HG03039 (cell line): ENCODE results near the gene DBP.

Experiments used
- ATAC-seq: cut with Tn5 transposase; IDR thresholded peaks from one replicate; pipeline ENCODE4 v1.9.1; 2021; ENCODE audit warnings: mild to moderate bottlenecking, moderate library complexity; ENCODE audit not compliant: unreplicated experiment

The DBP gene

DNA sequence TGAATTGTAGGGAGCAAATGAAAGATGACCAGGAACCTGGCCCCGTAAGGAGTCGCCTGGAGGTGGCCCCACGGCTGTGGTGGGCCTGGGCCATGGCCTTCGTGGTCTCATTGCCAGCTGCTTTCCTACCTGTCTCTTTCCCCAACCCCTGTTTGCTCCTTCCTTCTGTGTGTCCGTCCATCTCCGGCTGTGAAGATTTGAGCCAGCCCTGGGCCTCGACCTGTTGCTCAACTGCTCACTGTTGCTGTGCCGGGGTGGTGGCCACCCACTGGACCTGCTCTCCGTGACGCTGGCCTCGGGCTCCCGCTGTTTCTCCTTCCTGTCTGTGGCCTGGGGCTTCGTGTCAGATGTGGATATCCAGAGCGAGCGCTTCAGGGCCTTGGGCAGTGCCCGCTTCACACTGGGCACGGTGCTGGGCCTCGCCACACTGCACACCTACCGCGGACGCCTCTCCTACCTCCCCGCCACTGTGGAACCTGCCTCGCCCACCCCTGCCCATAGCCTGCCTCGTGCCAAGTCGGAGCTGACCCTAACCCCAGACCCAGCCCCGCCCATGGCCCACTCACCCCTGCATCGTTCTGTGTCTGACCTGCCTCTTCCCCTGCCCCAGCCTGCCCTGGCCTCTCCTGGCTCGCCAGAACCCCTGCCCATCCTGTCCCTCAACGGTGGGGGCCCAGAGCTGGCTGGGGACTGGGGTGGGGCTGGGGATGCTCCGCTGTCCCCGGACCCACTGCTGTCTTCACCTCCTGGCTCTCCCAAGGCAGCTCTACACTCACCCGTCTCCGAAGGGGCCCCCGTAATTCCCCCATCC, 8.5 kb downstream of the DBP start:
- ATAC-seq = no peak

DNA sequence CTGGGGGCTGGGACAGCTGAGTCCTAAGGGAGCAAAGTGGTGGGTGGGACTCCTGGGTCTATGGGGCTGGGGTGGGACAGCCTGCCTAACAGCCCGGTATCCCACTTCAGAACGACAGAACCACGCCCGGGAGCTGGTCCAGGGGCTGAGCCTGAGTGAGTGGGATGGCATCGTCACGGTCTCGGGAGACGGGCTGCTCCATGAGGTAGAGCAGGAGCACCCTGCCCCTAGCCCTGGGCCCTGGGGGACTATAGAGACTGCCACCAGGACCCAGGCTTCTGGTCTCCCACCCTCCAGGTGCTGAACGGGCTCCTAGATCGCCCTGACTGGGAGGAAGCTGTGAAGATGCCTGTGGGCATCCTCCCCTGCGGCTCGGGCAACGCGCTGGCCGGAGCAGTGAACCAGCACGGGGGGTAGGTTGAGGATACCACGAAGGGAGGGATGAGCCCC, 9.3 kb downstream of the DBP start:
- no peak for ATAC-seq

DNA sequence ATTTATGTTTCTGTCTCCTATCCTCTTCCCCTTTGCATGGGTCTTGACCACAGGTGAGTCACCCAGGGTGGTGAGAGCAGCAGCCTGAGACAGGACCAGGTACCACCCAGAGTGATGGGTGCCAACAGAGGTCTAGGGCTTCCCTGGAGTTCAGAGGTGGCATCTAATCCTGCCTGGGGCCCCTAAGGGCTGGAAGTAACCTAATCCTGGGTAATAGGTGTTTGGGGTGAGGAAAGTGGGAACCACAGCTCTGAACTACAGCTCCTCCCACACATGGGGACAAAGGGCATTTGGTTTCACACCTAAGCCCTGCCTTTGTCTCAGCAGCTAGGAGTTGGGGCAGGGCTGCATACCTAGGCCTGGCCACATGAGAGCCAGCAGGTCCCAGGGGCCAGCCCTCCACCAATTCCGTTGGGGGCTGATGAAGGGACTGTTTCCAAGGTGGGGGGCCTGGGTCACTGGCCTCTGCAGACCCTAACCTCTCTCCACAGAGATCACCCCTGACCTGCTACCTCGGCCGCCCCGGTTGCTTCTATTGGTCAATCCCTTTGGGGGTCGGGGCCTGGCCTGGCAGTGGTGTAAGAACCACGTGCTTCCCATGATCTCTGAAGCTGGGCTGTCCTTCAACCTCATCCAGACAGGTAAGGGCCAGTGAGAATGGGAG, 9.8 kb downstream of the DBP start:
- no peak for ATAC-seq

DNA sequence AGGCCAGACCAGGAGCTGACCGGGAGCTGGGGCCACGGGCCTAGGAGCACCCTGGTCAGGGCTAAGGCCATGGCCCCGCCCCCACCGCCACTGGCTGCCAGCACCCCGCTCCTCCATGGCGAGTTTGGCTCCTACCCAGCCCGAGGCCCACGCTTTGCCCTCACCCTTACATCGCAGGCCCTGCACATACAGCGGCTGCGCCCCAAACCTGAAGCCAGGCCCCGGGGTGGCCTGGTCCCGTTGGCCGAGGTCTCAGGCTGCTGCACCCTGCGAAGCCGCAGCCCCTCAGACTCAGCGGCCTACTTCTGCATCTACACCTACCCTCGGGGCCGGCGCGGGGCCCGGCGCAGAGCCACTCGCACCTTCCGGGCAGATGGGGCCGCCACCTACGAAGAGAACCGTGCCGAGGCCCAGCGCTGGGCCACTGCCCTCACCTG, 11.3 kb downstream of the DBP start:
- ATAC-seq = no peak

DNA sequence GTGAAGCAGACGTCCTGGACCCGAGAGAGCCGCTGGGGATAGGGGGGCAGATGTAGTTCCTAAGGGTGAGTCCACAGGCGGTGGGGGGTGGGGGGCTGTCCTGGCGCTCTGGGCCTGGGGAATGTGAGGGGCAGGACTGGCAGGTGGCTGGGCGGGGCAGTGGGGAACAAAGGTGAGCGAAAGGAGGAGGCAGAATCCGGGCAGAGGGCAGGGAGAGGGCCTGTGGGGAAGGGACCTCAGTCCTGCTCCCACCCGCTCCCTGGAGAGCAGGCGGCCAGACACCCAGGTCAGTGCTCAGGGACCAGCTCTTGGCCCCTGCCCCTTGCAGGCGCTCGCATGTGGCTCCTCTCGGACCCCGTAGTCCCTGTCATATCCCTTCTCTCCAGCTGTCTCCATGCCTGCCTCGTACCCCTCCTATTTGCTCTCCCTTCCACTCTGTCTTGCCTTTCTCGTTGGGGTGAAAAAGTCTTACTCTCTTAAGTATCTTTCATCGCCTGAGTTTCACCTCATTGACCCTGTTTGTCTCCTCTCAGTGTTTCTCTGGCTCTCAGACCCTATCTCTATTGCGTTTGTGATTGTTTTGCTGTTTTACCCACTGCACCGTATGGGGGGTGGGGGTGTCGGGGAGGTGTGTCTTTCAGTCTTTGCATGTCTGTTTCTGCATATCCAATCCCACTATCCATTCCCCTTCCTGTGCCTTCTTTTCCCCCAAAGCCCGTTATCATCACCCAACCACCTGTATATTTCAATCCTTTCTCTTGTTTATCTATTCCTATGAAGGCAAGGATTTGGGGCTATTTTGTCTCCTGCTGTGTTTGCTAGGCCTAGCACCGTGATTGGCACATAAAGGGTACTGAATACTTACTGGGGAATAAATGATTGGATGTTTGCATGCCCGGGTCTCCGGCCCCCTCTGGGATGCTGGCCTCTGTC, 12.1 kb downstream of the DBP start:
- no peak for ATAC-seq

DNA sequence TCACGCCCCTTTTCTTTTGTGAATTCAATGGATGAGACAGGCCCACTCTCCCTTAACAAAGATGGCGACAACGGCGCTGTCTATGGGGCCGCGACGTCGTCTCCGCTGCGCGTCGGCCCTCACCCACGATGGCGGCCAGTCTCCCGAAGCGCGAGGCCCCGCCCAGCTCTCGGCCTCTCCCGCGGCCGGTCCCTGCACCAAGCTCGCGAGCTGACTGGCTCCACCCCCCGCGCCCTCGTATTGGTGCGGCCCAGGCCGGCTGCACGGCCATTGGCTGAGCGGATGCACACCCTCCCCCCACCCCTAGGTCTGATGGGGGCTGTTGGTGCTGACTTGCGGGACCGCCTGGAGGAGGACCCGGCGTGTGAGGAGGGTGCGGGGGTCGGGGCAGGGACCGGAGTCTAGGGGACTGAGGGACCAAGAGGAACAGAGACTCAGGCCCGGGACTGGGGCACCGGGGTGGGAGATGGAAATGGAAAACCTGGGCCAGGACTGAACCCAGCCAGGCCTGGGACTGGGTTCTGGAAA, 13.0 kb downstream of the DBP start:
- peak; percentile 48 for ATAC-seq

DNA sequence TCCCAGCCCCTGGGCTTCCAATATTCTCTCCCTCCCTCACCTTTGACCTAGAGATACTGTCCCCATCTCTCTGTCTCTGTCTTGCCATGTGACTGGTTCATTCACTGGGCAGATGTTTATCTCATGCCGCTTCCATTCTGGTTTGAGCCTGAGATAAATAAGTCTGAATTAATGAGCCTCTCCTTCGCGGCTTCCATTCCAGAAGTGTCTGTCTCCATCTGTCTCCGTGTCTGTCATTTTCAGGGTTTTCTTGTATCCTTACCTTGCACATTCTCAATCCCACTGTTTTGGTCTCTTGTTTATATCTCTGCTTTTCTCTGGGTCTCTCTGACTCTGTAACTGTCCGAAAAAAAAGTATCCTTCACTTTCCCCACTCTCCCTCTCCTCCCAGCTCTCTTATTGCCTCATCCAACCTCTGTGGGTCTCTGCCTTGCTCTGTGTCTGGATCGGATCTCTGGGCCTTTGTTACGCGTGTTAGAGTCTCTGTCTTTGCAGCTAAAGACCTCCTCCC, 13.6 kb downstream of the DBP start:
- no peak for ATAC-seq

DNA sequence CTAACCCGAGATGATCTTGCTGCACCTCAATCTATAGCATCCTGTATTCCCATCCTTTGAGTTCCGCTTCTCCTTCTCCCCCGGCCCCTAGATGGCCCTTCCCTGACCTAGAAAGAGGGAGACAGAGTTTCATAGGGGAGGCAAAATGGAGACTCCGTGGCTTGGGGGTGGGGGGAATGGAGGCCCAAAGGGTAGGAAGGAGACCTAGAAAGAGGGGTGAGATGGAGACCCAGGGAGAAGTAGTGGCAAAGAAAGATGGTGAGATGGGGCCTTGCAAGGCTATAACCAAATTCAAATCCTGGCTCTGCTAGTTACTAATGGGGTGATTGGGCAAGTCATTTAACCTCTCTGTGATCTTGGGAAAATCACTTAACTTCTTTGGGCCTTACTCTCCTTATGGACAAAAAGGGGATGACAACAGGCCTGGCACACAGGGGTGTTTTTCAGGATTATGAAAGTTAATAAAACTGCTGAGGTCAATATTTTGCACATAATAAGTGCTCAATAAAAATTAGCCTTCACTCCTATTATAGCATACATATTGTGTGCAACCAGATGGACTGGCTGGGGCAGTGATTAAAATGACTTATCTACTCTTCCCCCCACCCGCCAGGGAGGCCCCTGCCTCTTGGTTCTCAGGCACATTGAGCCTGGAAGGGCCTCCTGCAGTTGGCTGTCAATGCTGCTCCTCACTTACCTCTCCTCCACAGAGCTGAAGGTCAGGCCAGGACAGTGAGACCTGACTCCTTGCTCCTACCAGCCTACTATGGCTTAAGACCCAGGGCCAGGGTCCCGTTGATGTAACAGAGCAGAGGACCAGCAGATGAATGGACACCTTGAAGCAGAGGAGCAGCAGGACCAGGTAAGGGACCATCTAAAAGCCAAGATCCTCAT, 17.2 kb downstream of the DBP start:
- ATAC-seq = no peak

DNA sequence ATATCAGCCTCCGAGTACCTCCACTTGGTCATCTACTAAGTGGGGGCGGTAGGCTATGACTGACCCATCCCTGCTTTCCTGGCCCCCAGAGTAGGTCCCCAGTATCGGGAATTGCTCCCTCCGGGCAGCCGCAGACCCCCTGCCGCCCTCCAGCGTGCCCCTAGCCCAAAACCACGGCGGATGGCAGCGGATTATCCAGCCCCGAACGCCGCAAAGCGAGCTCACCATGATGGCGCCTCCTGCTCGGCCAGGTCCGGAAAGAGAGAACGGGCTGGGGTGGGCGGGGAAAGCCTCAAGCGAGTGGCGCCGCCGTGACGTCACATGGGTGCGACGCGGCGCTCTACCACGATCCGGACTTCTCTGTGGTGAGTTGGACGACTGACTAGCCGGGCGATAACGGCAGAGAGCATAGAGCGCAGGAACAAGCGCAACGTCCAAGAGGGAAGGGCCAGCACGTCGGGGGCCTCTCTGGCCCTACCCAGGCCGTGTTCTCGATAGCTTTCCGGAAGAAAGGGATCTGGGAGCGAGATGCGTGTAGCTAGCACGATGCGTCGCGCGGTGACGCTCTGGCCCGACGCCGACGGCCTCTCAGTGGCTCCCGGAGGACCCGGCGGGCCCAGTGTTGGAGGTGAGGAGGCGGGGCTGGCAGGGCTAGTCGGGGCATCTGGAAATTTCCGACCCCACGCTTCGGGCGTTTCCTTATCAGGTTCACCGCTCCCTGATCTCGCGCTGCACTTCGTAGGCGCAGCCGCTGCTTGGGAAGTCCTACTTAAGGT, 18.1 kb downstream of the DBP start, which contains the start of the genes RPL18 and SPHK2:
RPL18 (minus strand) TSS at position 263 of the 776 bp plus-strand sequence; CDS start at position 228, 35 bp downstream.
SPHK2 (plus strand) TSS at position 591 of the 776 bp plus-strand sequence. CDS start 1,009 bp downstream, outside the sequence.
- peak; percentile 72 for ATAC-seq

DNA sequence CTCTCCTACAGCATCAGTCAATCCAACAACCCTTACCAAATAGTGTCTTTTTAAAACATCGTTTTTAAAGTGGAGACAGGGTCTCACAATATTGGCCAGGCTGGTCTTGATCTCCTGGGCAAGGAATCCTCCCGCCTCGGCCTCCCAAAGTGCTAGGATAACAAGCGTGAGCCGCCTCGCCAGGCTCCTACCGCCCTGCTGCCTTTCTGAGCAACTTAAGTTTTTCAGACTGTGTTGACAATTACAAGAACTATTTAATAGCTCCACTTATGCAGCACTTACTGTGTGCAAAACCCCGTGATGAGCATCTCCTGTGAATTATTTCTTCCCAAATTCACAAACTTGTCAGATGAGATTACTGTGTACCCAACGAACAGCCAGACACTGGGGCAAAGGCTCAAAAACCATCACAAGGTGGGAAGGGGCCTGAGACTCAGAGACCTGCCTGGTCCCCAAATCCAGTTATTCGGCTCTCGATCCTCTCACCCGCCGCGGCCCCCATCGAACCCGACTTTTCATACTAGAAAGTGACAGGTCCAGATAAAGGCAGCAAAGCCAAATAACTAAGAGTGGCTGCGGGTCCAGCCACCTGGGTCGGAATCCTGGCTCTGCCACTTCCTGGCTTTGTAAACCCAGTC, 18.8 kb downstream of the DBP start:
- no peak for ATAC-seq

DNA sequence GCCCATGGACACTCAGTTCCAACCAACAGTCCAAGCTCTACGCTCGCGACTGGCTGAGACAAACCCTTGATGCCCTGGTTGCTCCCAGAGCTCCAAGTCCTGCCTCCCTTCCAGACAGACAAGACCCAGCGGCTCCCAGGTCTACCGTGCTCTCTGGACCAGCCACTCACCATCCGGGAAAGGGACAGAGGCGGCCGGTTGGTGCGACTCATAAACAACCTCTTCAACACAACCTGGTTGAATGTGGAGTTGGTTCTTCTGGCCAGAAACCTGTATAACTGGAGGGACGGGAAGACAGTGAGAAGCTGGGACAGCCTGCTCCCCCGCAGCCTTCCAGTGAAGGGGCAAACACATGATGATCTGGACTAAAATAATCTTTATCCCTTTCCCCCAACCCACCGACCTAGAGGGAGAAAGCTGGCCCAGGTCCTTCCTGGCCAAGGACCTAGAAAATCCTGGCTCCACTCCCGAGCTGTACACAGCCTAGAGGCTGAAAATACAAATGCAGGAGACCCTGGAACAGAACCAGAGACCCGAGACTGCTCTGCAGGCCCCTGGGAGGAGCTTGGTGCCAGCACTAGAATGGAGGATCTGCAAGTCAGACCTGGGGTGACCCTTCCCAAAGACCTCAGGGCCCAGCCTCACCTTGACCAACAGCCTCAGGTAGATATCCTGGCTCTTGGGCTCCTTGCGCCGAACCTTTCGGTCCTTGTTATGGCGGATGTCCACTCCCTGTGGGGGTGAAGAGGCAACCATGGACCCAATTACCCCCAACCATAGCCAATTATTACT, 19.8 kb downstream of the DBP start:
- no peak for ATAC-seq

DNA sequence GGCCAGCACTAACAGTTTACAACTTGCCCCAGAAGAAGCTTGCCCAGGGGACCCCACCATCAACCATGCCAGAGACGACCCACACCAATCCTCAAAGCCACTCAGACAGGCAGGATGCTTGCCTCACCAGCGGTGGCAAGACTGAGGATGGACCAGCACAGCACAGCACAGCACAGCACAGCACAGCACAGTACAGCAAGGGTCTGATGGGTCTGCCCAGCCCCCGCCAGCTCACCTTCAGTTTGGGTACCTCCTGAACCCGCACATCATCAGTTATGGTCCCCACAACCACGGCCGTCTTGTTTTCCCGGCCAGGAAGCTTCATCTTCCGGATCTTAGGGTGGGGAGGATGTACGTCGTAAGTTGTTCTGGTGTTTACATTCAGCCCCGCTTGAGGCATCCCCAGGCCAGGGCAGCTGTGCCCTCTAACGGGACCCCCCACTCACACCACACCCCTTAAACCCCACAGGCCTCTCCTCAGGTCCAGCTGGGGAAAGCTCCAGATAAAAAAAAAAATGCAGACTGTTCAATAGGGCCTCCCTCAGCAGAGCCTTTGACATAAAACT, 20.6 kb downstream of the DBP start:
- no peak for ATAC-seq

DNA sequence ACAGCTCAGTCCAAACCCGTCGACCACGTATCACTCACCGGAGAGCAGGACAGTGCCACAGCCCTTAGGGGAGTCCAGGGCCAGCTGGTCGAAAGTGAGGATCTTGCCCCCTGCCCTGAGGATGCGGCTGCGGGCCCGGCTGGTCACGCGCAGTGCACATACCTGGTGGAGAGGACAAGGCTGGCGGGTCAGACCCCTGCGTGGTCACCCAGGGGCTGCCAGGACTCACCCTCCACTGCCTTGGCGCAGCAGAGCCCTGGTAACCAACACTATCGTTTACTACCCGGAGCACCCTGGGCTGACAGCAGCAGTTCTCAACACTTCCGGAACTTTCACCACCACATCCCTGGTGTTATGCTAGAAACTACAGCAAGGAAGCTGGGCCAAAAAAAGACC, 21.1 kb downstream of the DBP start:
- no peak for ATAC-seq

DNA sequence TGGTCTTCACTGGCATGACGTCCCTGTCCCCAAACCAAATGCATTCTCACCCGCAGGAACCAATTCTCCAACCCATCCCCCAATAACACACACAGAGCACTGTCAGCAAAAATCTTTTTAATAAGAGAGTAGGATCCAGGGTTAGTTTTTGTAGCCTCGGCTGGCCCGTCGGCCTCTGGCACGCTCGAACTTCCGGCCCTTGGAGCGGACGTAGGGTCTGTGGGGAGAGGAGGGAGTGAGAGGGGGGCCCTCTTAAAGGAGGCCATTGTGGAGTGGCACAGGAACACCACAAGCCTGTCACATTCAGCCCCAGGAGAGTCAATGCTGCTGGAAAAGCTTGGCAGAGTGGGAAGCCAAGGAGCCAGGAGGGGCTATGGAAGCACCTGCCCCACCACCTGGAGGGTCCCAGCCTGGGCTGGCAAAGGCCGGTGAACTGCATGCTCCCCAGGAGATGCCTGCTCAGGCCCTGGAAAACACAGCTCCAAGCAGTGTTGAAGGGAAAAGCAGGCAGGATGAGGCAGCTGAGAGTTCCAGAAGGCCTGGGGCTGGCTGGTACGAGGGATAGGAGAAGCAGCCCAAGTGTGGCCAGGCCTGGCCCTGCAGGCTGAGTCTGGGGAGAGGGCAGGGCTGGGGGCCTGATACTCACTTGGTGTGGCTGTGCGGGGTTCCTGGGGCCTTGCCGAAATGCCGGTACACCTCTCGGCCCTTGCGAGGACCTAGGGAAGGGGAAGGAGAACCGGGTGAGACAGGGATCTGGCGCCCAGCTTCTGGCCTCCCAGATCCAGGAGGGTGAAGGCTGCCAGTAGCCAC, 21.7 kb downstream of the DBP start:
- ATAC-seq = no peak

DNA sequence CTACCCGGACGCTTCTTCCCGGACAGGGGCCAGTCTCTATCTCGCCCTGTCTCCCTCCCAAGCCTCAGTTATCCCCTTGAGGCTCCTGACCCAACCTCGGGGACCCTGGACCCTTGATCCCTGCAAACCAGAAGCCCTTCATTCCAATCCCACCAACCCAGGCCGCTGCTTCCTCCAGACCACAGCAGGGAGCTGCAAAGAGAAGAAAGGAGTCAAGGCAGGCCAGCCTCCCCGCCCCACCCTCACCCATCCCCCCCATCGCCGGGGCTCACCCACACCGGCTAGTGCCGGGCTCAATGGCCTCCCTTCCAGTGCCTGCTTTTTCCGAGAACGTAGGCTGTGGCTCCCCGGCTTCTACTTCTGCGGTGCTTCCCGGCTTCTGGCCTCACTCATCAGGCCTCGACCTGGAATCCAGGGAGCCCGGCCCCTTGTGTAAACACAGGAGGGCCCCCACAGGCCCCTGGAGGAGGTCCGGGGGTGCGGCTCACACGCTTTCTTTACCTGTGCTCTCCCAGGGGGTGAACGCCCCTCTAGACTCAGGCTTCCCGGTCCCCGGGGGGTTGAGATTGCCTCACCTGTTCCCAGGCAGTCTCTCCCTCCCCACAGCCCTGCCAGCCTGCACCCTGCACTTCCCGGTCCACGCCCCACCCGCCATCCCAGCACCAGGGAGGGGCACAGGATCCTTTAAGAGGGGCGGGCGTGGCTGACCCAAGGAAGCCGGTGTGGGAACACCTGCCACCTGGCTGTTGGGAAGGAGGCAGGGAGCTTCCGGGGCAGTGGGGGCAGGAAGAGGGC, 22.5 kb downstream of the DBP start, which contains the start of gene FAM83E:
FAM83E (minus strand) TSS at position 641 of the 795 bp plus-strand sequence. CDS start 1,704 bp downstream, outside the sequence.
- no peak for ATAC-seq
